ENCODE results near the gene PSMD1. TPM values are rescaled to one million over a fixed set of nuclear protein-coding genes. Genes with fewer than 3 reads are reported as not detected.

The PSMD1 gene
- total and polyA plus RNA-seq, 2 of the 8 experiments (the other 6 are each of a cell fraction or from before 2014, with no cell fraction given), result 179 to 272 TPM

GRCh38 chr2:231197706-231198290, 141.1 kb downstream of the PSMD1 start:
- H3K4ac ChIP-seq (replicated peaks; ENCODE audit: insufficient read length, low read depth, low read length), result no peak overlapping the region
- H2AFZ ChIP-seq (ENCODE audit: low read length), result peak overlapping the region; percentile 92
- H3K23me2 ChIP-seq (ENCODE audit: low read depth, low read length), result peaks cover 5% of the 10 kb centered on the region
- H3K56ac ChIP-seq (replicated peaks; ENCODE audit: insufficient read length, low read depth, low read length), result no peak overlapping the region
- no peak overlapping the region for H3K23ac ChIP-seq (ENCODE audit: insufficient read length)
- H2BK20ac ChIP-seq (ENCODE audit: low read length), result no peak overlapping the region
- ChIA-PET POLR2A (ENCODE audit: partially characterized antibody) (interaction anchor here (0.7 kb wide), 1 partner anchor 256 kb away, joined by 3 read pairs; no protein-coding TSS in a partner anchor), CTCF (ENCODE audit: partially characterized antibody) (interaction anchor here (0.8 to 1.6 kb wide), 4 partner anchors 14 to 93 kb away, joined by 3 to 4 read pairs (median 3); no protein-coding TSS in a partner anchor)
- peak overlapping the region; percentile 63 for H4K91ac ChIP-seq (replicated peaks; ENCODE audit: insufficient read length, low read length)
- H2BK120ac ChIP-seq (replicated peaks; ENCODE audit: low read depth, low read length), result no peak overlapping the region
- peaks cover 7% of the 10 kb centered on the region; the same call in 1 of the 2 replicates for H3K79me1 ChIP-seq (ENCODE audit: low read depth, low read length)
- H3K4me3 ChIP-seq (ENCODE audit: extremely low read depth in 1 of 4, insufficient read depth in 2 of 4, low read depth in 3 of 4, low read length in 4 of 4), result peak overlapping the region; percentile 79 to 91 (median 88)
- peak overlapping the region; percentile 66 for H4K8ac ChIP-seq (ENCODE audit: extremely low read depth, insufficient read depth, low read length)
- H3K18ac ChIP-seq (ENCODE audit: extremely low read depth, low read length), result peak overlapping the region; percentile 97; the same call in 1 of the 2 replicates
- no peak overlapping the region for H2BK12ac ChIP-seq (ENCODE audit: low read depth, low read length)
- FAIRE-seq (no peak), DNase-seq (ENCODE audit: low read depth in 1 of 2, low spot score in 2 of 2) (no peak)
- no peak overlapping the region for H2AK5ac ChIP-seq (ENCODE audit: low read depth, low read length)
- H3K27me3 ChIP-seq (replicated peaks in 1 of 4; ENCODE audit: control insufficient read depth in 3 of 4, extremely low read depth in 1 of 4, insufficient read depth in 3 of 4, low read length in 3 of 4), result no peaks in the 10 kb centered on the region
- H4K20me1 ChIP-seq (replicated peaks in 1 of 2; ENCODE audit: control insufficient read depth in 1 of 2, insufficient read depth in 2 of 2, low read length in 2 of 2), result no peaks in the 10 kb centered on the region
- peaks cover 0 to 4% (median 0%) of the 10 kb centered on the region in 4 experiments; a peak in 2 of 8 replicates for H3K36me3 ChIP-seq (ENCODE audit: control insufficient read depth in 2 of 4, insufficient read depth in 4 of 4, low read length in 3 of 4)
- H3K79me2 ChIP-seq (ENCODE audit: control insufficient read depth in 1 of 2, insufficient read depth in 2 of 2, low read length in 2 of 2), result peaks cover 0 to 8% of the 10 kb centered on the region in 2 experiments; a peak in 2 of 4 replicates
- peak overlapping the region in 3 of 4 experiments; percentile 68 to 90 (median 77); a peak in 6 of 7 replicates for H3K9ac ChIP-seq (replicated peaks in 1 of 4; ENCODE audit: extremely low read depth in 1 of 4, low read depth in 3 of 4, low read length in 3 of 4)
- peak overlapping the region; percentile 79 for H4K5ac ChIP-seq (ENCODE audit: insufficient read length, low read depth, low read length)
- H2BK5ac ChIP-seq (ENCODE audit: low read depth, low read length), result peak overlapping the region; percentile 94; the same call in 1 of the 2 replicates
- no peak overlapping the region for H3K14ac ChIP-seq (ENCODE audit: insufficient read length)
- WGBS, 2 experiments (ENCODE audit: extremely low coverage in 1 of 2, insufficient coverage in 1 of 2, insufficient read length in 1 of 2, insufficient replicate concordance in 2 of 2, low coverage in 1 of 2, low lambda C conversion rate in 2 of 2, missing lambda C conversion rate in 1 of 2), result 48% methylated on average over 11 of the region's 11 CpGs; no CpG with 5 or more reads in 1 of the 2 experiments
- H3K9me3 ChIP-seq (ENCODE audit: insufficient read depth in 2 of 2, low read depth in 1 of 2, low read length in 1 of 2), result peaks cover 2 to 3% of the 10 kb centered on the region in 2 experiments; a peak in 1 of 4 replicates
- peak overlapping the region; percentile 88 to 89 for H3K4me2 ChIP-seq (ENCODE audit: insufficient read depth in 1 of 2, low read depth in 2 of 2, low read length in 2 of 2)
- no peak for TF ChIP-seq KDM5A (IDR thresholded peaks at IDR 0.05; ENCODE audit: low read length)
- no peak for TF ChIP-seq CEBPB (IDR thresholded peaks at IDR 0.05; ENCODE audit: low read depth, low read length)
- no peak for TF ChIP-seq JUN (IDR thresholded peaks at IDR 0.05; ENCODE audit: low read depth, low read length)
- TF ChIP-seq GTF2F1 (IDR thresholded peaks at IDR 0.05; ENCODE audit: borderline replicate concordance, low read depth, low read length), result no peak
- peak overlapping the region; percentile 62; the same call in 1 of the 2 replicates for H3K27ac ChIP-seq (ENCODE audit: low read depth, low read length)
- H2BK15ac ChIP-seq (ENCODE audit: low read length), result peak overlapping the region; percentile 81; the same call in 1 of the 2 replicates
- peaks cover 0 to 5% (median 2%) of the 10 kb centered on the region in 4 experiments; a peak in 3 of 7 replicates for H3K4me1 ChIP-seq (replicated peaks in 1 of 4; ENCODE audit: control insufficient read depth in 3 of 4, insufficient read depth in 4 of 4, low read length in 3 of 4)
